CD4-positive, alpha-beta T cell (primary cell): Measurements from ENCODE around the gene MCM9. TPM values are rescaled to one million over a fixed set of nuclear protein-coding genes. Genes with fewer than 3 reads are reported as not detected.

Experiments
- ATAC-seq: fragments of 200-7000 bp; cut with Tn5 transposase; one replicate; pipeline ENCODE4 v1.10.0; 2022; ENCODE audit warnings: mild to moderate bottlenecking; ENCODE audit not compliant: poor library complexity
- CTCF ChIA-PET: fragments of 350-600 bp; sonication (Branson Sonifier 250); formaldehyde crosslinking; loops from one replicate; lab custom pipeline; 2021; ENCODE audit warnings: antibody characterized with exemption, inconsistent platforms; lab: Charles Lee
- POLR2A ChIA-PET: fragments of 350-600 bp; sonication (Branson Sonifier 250); formaldehyde crosslinking; loops from one replicate; lab custom pipeline; 2021; ENCODE audit warnings: antibody characterized with exemption, inconsistent platforms; lab: Charles Lee
- DNase-seq, 14 experiments: peaks; one replicate each; pipeline ENCODE4 v3.0.0-alpha.2; 2013 to 2020; ENCODE audit warnings: mixed read lengths in 2 of 14
- H3K27ac ChIP-seq, 2 donors: one replicate each; pipeline versions ENCODE4 v1.5.1 to v1.7.0; 2013; ENCODE audit warnings: low read length in 2 of 2, low read depth in 1 of 2, mild to moderate bottlenecking in 1 of 2
- H3K27me3 ChIP-seq, 2 experiments: 1 replicate in 1 of 2; 2 replicates in 1 of 2; pipeline versions ENCODE4 v1.6.1 to v1.7.0; 2013; ENCODE audit warnings: low read length in 2 of 2, control low read depth in 1 of 2, mild to moderate bottlenecking in 1 of 2, moderate library complexity in 1 of 2; ENCODE audit not compliant: insufficient read depth in 2 of 2, control insufficient read depth in 1 of 2
- H3K36me3 ChIP-seq: one replicate; pipeline ENCODE4 v1.6.1; 2013; ENCODE audit warnings: low read length, control low read depth; ENCODE audit not compliant: insufficient read depth
- H3K4me1 ChIP-seq: one replicate; pipeline ENCODE4 v1.6.1; 2013; ENCODE audit warnings: low read length, control low read depth; ENCODE audit not compliant: insufficient read depth
- H3K4me3 ChIP-seq: one replicate; pipeline ENCODE4 v1.5.1; 2013; ENCODE audit warnings: mild to moderate bottlenecking, low read length, moderate library complexity
- H3K9me3 ChIP-seq, 2 experiments: 1 replicate in 1 of 2; 2 replicates in 1 of 2; pipeline versions ENCODE4 v1.6.1 to v1.7.0; 2013; ENCODE audit warnings: low read length in 2 of 2, mild to moderate bottlenecking in 2 of 2, control low read depth in 1 of 2, moderate library complexity in 1 of 2; ENCODE audit not compliant: control insufficient read depth in 1 of 2, insufficient read depth in 1 of 2
- H3K27ac Mint-ChIP-seq: one replicate; pipeline ENCODE4 v1.8.0; 2020; ENCODE audit warnings: mixed read lengths
- H3K27me3 Mint-ChIP-seq: one replicate; pipeline ENCODE4 v1.8.0; 2021; ENCODE audit warnings: mixed read lengths
- H3K36me3 Mint-ChIP-seq: one replicate; pipeline ENCODE4 v1.8.0; 2021; ENCODE audit warnings: low read depth, mixed read lengths
- H3K4me1 Mint-ChIP-seq: one replicate; pipeline ENCODE4 v1.8.0; 2021; ENCODE audit warnings: low read depth, mixed read lengths
- H3K4me3 Mint-ChIP-seq: one replicate; pipeline ENCODE4 v1.8.0; 2020; ENCODE audit warnings: mild to moderate bottlenecking, mixed read lengths
- H3K9me3 Mint-ChIP-seq: one replicate; pipeline ENCODE4 v1.8.0; 2020; ENCODE audit warnings: mixed read lengths
- intact Hi-C, 2 experiments: fragments of 100-400 bp; cut with DNase I in 1 of 2; cut with micrococcal nuclease in 1 of 2; formaldehyde crosslinking; loops; one replicate each; pipeline versions ENCODE4 v1.15.1 to v1.9.0; 2023 to 2025; cut with DNase I, micrococcal nuclease
- total RNA-seq, 174 experiments: library from RNA in 2 of 174; stranded (reverse) in 2 of 174; gene quantifications; one replicate each; pipeline ENCODE4 v1.2.3 and lab custom pipeline; 2021 to 2026
- TF ChIP-seq, protein P1 (sequence below): fragments of 200-600 bp; IDR thresholded peaks from one replicate; pipeline ENCODE4 v1.8.0; 2022; ENCODE audit warnings: antibody characterized with exemption, mild to moderate bottlenecking

MCM9 gene
- total RNA-seq, 2 experiments from 2014 or later = 25.5 TPM

GRCh38 chr6:118971682-118972081, 36.7 kb upstream of the MCM9 start:
- Mint-ChIP-seq H3K9me3 (no peaks in the 10 kb centered on the region), H3K27me3 (no peaks in the 10 kb centered on the region), H3K27ac (no peak overlapping the region), H3K36me3 (peaks cover 1% of the 10 kb centered on the region), H3K4me3 (no peak overlapping the region), H3K4me1 (no peaks in the 10 kb centered on the region)
- CTCF ChIA-PET = interaction anchor here (0.9 kb wide), 1 partner anchor 139 kb away, joined by 3 read pairs; no protein-coding TSS in a partner anchor
- no peaks in the 10 kb centered on the region for H3K27me3 ChIP-seq
- ATAC-seq (no peak), DNase-seq (no peak)
- TF ChIP-seq, protein P1, sequence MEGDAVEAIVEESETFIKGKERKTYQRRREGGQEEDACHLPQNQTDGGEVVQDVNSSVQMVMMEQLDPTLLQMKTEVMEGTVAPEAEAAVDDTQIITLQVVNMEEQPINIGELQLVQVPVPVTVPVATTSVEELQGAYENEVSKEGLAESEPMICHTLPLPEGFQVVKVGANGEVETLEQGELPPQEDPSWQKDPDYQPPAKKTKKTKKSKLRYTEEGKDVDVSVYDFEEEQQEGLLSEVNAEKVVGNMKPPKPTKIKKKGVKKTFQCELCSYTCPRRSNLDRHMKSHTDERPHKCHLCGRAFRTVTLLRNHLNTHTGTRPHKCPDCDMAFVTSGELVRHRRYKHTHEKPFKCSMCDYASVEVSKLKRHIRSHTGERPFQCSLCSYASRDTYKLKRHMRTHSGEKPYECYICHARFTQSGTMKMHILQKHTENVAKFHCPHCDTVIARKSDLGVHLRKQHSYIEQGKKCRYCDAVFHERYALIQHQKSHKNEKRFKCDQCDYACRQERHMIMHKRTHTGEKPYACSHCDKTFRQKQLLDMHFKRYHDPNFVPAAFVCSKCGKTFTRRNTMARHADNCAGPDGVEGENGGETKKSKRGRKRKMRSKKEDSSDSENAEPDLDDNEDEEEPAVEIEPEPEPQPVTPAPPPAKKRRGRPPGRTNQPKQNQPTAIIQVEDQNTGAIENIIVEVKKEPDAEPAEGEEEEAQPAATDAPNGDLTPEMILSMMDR = no peak
- H3K4me3 ChIP-seq = no peak overlapping the region
- no peak overlapping the region for H3K27ac ChIP-seq
- POLR2A ChIA-PET = no interaction called here
- H3K9me3 ChIP-seq = no peaks in the 10 kb centered on the region
- no peaks in the 10 kb centered on the region for H3K36me3 ChIP-seq
- intact Hi-C loops = no loop called here
- H3K4me1 ChIP-seq = no peaks in the 10 kb centered on the region

- intact Hi-C loops = no loop called here
- no peak for DNase-seq
- Histone ChIP-seq H3K27me3 (no peaks in the 10 kb centered on the region), H3K4me1 (no peaks in the 10 kb centered on the region), H3K4me3 (no peak overlapping the region), H3K36me3 (no peaks in the 10 kb centered on the region), H3K9me3 (no peaks in the 10 kb centered on the region), H3K27ac (no peak overlapping the region)
- no peak for ATAC-seq
- Mint-ChIP-seq H3K27ac (no peak overlapping the region), H3K4me1 (no peaks in the 10 kb centered on the region), H3K4me3 (no peak overlapping the region), H3K27me3 (no peaks in the 10 kb centered on the region), H3K9me3 (no peaks in the 10 kb centered on the region), H3K36me3 (no peaks in the 10 kb centered on the region)
- TF ChIP-seq, protein P1 = no peak
- ChIA-PET POLR2A (no interaction called here), CTCF (no interaction called here)
These were observed 35.9 kb upstream of the MCM9 start for GRCh38 chr6:118970866-118971265.

DNA sequence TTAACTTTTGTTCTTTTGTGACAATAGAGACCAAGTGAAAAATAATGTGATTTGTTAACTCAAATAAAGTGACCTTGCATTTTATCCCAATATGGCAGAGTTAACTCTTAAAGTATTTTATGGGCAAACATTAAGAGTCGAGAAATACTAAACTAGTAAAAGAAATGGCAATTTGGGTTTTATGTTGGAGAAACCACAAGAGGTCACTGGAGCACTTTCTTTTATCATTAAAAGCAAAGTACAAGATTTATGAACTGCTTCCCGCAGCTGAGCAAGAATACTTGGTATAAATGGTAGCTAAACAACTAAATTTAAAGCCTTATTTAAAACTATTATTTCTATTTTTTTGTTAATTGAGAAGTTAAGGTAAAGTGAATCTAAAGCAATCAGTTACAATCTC, 33.5 kb upstream of the MCM9 start:
- H3K27ac ChIP-seq = no peak overlapping the region
- H3K27me3 ChIP-seq = no peaks in the 10 kb centered on the region
- no peaks in the 10 kb centered on the region for H3K36me3 ChIP-seq
- Mint-ChIP-seq H3K27ac (no peak overlapping the region), H3K27me3 (no peaks in the 10 kb centered on the region), H3K36me3 (no peaks in the 10 kb centered on the region), H3K4me1 (no peaks in the 10 kb centered on the region), H3K9me3 (no peaks in the 10 kb centered on the region), H3K4me3 (no peak overlapping the region)
- H3K4me1 ChIP-seq = no peaks in the 10 kb centered on the region
- intact Hi-C loops = no loop called here
- ChIA-PET CTCF (interaction anchor here (0.6 to 1.9 kb wide), 2 partner anchors 128 to 143 kb away, joined by 3 to 15 read pairs; no protein-coding TSS in a partner anchor), POLR2A (interaction anchor here (1.2 kb wide), 1 partner anchor 142 kb away, joined by 4 read pairs; no protein-coding TSS in a partner anchor)
- no peaks in the 10 kb centered on the region for H3K9me3 ChIP-seq
- ATAC-seq = no peak
- H3K4me3 ChIP-seq = no peak overlapping the region
- DNase-seq = peak in 3 of 14 experiments; percentile 12 to 29 (median 23)
- TF ChIP-seq, protein P1 = peak; percentile 32
